ENCODE data around the gene RSPH10B2. TPM values are rescaled to one million over a fixed set of nuclear protein-coding genes. Genes with fewer than 3 reads are reported as not detected.
A peak's percentile ranks its signal among the peaks of the same experiment; 100 is the strongest.

The RSPH10B2 gene
- total and polyA plus RNA-seq, 2 of the 13 experiments (the other 11 are each of a cell fraction or from before 2014, with no cell fraction given), result 0.31 TPM; not detected in 1

DNA sequence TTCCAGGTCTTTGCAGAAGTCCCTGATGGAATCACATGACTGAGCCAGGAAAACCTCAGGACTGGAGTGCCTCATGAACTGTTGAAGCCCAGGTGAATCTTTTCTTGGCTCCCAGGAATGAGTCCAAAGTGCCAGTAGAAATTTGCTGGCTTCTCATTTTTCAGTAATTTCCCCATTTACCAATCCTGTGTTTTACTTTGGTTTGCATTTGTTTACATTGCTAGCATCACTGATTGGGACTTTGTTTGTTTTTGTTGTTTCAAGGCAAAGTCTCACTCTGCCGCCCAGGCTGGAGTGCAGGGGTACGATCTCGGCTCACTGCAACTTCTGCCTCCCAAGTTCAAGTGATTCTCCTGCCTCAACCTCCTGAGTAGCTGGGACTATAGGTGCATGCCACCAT, 45.6 kb upstream of the RSPH10B2 start (continued):
- TF ChIP-seq, protein P1, sequence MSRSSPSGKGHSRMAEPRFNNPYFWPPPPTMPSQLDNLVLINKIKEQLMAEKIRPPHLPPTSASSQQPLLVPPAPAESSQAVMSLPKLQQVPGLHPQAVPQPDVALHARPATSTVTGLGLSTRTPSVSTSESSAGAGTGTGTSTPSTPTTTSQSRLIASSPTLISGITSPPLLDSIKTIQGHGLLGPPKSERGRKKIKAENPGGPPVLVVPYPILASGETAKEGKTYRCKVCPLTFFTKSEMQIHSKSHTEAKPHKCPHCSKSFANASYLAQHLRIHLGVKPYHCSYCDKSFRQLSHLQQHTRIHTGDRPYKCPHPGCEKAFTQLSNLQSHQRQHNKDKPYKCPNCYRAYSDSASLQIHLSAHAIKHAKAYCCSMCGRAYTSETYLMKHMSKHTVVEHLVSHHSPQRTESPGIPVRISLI (CRISPR knock-in tag; IDR thresholded peaks at IDR 0.05; ENCODE audit: borderline replicate concordance), result no peak
- TF ChIP-seq, protein P2, sequence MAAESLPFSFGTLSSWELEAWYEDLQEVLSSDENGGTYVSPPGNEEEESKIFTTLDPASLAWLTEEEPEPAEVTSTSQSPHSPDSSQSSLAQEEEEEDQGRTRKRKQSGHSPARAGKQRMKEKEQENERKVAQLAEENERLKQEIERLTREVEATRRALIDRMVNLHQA (CRISPR knock-in tag; IDR thresholded peaks at IDR 0.05), result no peak
- TF ChIP-seq EP300 (IDR thresholded peaks at IDR 0.05; ENCODE audit: low read depth in 2 of 2, low read length in 2 of 2) (0 out of 4 replicates have a peak, but pooled peaks of 1 of the 2 experiments have one; percentile 23), EP300 (CRISPR knock-in tag; IDR thresholded peaks at IDR 0.05; ENCODE audit: borderline replicate concordance) (no peak), SP1 (IDR thresholded peaks at IDR 0.05) (no peak), SP1 (CRISPR knock-in tag; IDR thresholded peaks at IDR 0.05) (no peak), NCOA2 (CRISPR knock-in tag; IDR thresholded peaks at IDR 0.05) (0 out of 2 replicates have a peak, but pooled peaks have one; percentile 30), ZKSCAN8 (CRISPR knock-in tag; IDR thresholded peaks at IDR 0.05; ENCODE audit: borderline replicate concordance) (no peak), ZNF12 (CRISPR knock-in tag; IDR thresholded peaks at IDR 0.05) (no peak), ATF7-NPFF (CRISPR knock-in tag; IDR thresholded peaks at IDR 0.05; ENCODE audit: low read depth) (no peak), MAFF (IDR thresholded peaks at IDR 0.05; ENCODE audit: low read depth, low read length) (peak; percentile 68; the same call in 1 of the 2 replicates), ZNF652 (CRISPR knock-in tag; IDR thresholded peaks at IDR 0.05; ENCODE audit: borderline replicate concordance, low read depth) (0 out of 2 replicates have a peak, but pooled peaks have one; percentile 25), THAP11 (CRISPR knock-in tag; IDR thresholded peaks at IDR 0.05) (0 out of 2 replicates have a peak, but pooled peaks have one; percentile 10)
- TF ChIP-seq, protein P3, sequence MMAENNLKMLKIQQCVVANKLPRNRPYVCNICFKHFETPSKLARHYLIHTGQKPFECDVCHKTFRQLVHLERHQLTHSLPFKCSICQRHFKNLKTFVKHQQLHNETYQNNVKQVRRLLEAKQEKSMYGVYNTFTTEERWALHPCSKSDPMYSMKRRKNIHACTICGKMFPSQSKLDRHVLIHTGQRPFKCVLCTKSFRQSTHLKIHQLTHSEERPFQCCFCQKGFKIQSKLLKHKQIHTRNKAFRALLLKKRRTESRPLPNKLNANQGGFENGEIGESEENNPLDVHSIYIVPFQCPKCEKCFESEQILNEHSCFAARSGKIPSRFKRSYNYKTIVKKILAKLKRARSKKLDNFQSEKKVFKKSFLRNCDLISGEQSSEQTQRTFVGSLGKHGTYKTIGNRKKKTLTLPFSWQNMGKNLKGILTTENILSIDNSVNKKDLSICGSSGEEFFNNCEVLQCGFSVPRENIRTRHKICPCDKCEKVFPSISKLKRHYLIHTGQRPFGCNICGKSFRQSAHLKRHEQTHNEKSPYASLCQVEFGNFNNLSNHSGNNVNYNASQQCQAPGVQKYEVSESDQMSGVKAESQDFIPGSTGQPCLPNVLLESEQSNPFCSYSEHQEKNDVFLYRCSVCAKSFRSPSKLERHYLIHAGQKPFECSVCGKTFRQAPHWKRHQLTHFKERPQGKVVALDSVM (CRISPR knock-in tag; IDR thresholded peaks at IDR 0.05), result no peak
- TF ChIP-seq, protein P4, sequence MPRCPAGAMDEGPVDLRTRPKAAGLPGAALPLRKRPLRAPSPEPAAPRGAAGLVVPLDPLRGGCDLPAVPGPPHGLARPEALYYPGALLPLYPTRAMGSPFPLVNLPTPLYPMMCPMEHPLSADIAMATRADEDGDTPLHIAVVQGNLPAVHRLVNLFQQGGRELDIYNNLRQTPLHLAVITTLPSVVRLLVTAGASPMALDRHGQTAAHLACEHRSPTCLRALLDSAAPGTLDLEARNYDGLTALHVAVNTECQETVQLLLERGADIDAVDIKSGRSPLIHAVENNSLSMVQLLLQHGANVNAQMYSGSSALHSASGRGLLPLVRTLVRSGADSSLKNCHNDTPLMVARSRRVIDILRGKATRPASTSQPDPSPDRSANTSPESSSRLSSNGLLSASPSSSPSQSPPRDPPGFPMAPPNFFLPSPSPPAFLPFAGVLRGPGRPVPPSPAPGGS (CRISPR knock-in tag; IDR thresholded peaks at IDR 0.05), result no peak
- TF ChIP-seq, protein P5, sequence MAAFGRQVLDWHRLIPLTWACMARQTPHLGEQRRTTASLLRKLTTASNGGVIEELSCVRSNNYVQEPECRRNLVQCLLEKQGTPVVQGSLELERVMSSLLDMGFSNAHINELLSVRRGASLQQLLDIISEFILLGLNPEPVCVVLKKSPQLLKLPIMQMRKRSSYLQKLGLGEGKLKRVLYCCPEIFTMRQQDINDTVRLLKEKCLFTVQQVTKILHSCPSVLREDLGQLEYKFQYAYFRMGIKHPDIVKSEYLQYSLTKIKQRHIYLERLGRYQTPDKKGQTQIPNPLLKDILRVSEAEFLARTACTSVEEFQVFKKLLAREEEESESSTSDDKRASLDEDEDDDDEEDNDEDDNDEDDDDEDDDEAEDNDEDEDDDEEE (CRISPR knock-in tag; IDR thresholded peaks at IDR 0.05), result no peak
- TF ChIP-seq, protein P6, sequence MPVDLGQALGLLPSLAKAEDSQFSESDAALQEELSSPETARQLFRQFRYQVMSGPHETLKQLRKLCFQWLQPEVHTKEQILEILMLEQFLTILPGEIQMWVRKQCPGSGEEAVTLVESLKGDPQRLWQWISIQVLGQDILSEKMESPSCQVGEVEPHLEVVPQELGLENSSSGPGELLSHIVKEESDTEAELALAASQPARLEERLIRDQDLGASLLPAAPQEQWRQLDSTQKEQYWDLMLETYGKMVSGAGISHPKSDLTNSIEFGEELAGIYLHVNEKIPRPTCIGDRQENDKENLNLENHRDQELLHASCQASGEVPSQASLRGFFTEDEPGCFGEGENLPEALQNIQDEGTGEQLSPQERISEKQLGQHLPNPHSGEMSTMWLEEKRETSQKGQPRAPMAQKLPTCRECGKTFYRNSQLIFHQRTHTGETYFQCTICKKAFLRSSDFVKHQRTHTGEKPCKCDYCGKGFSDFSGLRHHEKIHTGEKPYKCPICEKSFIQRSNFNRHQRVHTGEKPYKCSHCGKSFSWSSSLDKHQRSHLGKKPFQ (CRISPR knock-in tag; IDR thresholded peaks at IDR 0.05; ENCODE audit: insufficient replicate concordance), result no peak
- TF ChIP-seq, protein P7, sequence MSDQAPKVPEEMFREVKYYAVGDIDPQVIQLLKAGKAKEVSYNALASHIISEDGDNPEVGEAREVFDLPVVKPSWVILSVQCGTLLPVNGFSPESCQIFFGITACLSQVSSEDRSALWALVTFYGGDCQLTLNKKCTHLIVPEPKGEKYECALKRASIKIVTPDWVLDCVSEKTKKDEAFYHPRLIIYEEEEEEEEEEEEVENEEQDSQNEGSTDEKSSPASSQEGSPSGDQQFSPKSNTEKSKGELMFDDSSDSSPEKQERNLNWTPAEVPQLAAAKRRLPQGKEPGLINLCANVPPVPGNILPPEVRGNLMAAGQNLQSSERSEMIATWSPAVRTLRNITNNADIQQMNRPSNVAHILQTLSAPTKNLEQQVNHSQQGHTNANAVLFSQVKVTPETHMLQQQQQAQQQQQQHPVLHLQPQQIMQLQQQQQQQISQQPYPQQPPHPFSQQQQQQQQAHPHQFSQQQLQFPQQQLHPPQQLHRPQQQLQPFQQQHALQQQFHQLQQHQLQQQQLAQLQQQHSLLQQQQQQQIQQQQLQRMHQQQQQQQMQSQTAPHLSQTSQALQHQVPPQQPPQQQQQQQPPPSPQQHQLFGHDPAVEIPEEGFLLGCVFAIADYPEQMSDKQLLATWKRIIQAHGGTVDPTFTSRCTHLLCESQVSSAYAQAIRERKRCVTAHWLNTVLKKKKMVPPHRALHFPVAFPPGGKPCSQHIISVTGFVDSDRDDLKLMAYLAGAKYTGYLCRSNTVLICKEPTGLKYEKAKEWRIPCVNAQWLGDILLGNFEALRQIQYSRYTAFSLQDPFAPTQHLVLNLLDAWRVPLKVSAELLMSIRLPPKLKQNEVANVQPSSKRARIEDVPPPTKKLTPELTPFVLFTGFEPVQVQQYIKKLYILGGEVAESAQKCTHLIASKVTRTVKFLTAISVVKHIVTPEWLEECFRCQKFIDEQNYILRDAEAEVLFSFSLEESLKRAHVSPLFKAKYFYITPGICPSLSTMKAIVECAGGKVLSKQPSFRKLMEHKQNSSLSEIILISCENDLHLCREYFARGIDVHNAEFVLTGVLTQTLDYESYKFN (CRISPR knock-in tag; conservative IDR thresholded peaks at IDR 0.05), result peak; percentile 78

All from HepG2 (cell line).